ENCODE results near the gene GALNT2. TPM values are rescaled to one million over a fixed set of nuclear protein-coding genes. Genes with fewer than 3 reads are reported as not detected.

GALNT2 gene
- total RNA-seq, 4 donors from 2014 or later: 41.7 to 56.4 (median 50.7) TPM

DNA sequence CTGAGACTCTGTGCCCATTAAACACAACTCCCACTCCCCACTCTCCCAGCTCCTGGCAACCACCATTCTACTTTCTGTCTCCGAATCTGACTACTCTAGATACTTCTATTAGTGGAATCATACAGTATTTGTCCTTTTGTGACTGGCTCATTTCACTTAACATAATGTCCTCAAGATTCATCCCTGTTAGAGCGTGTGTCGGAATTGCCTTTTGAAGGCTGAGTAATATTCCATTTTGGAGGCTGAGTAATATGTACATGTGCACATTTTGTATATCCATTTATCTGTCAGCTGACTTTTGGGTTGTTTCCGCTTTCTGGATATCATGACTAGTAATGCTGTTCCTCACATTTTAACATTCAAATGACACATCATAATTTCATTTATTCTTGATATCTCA lies 30.3 kb downstream of the GALNT2 start:
- no peak for TF ChIP-seq CTCF (IDR thresholded peaks at IDR 0.05; ENCODE audit: low read depth)

DNA sequence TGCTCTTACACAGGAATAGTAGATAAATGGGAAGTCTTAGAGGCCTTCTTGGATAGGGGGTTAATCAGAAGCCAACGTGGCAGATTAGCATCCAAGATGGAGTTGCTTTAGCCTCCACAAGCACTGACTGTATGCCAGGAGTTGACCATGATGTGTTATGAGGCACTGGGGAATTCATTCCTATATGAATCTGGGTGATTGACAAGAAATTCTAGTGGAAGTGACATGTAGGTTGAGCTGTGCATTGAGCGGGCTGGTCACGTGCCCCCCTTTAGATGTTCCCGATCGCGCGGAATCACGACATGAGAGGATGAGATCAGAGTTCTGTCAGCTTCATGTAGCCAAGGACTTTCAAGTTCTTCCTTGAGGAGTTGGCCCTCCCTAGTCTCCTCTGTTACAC lies 31.7 kb downstream of the GALNT2 start:
- no peak for TF ChIP-seq CTCF (IDR thresholded peaks at IDR 0.05; ENCODE audit: low read depth)

DNA sequence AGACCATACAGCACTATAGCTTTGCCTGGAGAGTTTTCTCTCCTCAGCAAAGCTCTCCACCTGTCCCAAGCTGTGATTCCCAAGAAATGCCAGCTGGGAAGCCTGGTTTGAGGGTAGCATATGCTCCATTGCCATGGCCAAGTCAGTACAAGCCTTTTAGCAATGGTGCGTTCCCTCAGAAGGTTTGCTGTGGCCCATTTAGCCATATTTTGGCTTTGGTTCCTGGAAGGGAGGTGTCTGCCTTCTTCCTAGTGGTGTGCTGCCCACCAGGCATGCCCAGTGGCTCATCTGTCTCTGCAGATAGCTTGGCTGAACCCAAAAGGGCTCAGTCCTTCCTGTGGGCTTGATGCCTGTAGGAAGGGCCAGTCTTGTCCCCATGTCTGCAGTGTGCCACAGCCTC lies 32.4 kb downstream of the GALNT2 start:
- TF ChIP-seq CTCF (IDR thresholded peaks at IDR 0.05; ENCODE audit: low read depth): no peak

GRCh38 chr1:230100932-230101331 lies 33.9 kb downstream of the GALNT2 start:
- no peak for TF ChIP-seq CTCF (IDR thresholded peaks at IDR 0.05; ENCODE audit: low read depth)

DNA sequence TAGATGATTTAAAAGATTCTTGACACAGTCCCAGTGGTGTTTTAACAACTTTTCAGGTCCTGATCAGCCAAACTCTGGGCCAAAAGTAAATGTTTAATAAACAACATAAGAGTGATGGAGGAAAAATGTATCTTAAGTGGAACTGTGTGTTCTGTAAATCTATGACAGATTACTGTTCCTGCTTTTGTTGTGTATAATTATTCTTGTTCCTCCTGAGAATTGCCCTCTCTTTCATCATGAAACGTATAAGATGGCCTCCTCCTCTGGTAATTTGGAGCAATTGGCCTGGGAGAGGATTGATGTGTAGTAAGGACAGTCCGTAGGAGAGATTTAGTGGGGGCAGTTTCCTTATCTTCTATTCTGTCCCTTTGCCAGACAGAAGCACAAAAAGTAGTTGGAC lies 34.5 kb downstream of the GALNT2 start:
- no peak for TF ChIP-seq CTCF (IDR thresholded peaks at IDR 0.05; ENCODE audit: low read depth)

DNA sequence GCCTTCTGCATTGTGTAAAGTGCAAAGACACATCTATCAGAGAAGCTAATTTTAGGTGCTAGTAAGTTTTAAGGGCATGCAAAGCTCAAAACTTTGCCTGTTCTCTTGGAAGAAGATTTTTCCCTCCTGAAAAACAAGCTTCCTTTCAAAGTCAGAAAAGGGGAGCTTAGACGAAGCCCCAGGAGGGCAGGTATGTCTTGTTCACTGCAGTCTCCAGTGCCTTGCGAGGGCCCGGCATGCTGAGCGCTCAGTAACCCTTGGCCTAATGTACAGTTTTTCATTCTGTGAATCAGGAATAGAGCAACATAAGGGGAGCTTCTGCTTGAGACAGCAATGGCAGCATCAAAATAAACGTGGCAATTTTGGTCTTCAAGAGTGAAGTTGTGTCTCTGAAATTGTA lies 35.0 kb downstream of the GALNT2 start:
- no peak for TF ChIP-seq CTCF (IDR thresholded peaks at IDR 0.05; ENCODE audit: low read depth)

DNA sequence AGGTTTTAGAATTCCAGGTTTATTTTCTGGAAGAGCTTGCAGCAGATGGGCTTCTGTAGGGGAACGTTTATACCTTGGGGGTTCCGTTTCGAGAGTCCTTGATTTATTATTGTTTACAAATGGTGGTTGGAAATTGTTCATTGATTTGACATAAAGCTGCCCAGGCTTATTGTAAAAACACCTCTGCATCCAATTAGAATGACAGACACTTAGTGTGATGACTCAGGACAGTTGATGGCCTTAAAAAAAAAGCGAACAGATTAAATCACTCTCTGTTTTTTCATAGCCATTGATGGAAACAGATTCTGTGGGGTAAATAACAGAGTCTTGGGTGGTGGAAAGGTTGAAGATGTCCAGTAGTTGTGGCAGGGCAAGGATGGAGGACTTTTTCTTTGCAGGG lies 35.4 kb downstream of the GALNT2 start:
- TF ChIP-seq CTCF (IDR thresholded peaks at IDR 0.05; ENCODE audit: low read depth): no peak

All from subcutaneous adipose tissue (tissue), 4 donors.